ENCODE data around the gene PSMB8.
A peak's percentile ranks its signal among the peaks of the same experiment; 100 is the strongest.

The PSMB8 gene

DNA sequence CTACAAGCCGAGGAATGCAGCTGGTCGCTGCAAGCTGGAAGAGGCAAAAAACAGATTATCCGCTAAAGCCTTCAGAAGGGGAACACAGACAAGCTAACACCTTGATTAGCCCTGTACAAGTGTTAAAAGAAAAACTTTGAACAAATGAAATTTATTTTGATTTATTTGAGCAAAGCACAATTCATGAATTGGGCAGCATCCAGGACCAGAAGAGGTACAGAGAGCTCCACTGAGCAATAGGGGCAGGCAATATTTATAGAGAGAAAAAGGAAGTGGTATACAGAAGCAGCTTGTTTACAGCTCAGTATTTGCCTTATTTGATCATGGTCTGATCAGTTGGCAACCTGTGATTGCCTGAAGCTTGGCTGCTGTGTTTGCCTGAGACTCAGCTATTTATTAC is 44.7 kb downstream of the PSMB8 start:
- no peak for DNase-seq (ENCODE audit: low read depth in 2 of 2)

DNA sequence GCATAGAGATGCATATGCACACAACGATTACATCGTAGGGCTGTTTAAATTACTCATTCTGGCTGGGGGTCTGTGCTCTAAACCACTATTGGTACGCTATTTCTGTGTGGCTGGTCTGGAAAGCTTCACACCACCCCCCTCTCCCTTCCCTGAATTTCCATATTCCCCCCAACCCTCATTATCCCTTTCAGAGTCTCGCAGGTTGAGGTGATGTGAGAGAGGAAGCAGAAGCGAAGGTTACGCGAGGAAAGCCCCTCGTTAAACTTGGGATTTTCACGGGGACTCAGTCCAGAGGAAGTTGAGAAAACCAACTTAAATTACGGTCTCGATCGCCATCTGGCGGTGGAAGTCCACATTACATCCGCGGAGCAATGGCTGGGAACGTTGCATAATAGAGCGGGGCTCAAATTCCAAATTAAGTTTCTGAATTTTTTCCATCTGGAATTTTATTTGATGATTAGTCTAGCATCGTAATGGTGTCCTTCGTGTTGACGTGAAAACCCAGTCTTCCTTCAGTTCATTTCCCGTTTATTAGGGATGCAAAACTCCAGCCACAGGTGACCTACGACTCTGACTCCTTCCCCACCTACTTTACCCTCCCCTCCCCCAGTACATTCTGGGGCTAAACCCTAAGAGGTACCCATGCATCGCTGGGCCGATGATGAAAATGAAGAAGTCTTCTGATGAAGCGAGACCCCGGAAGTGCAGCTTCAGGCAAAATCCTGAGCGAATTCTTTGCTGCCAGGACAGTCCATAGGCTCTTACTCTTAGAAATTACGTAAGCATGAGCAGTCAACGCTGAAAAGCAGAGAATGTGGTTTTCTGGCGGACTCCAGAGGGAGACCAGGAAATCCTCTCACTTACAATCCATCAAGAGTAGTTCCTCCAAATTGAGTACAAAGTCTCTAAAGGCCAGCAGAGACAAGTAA is 46.7 kb downstream of the PSMB8 start:
- peak; percentile 39 to 49 for DNase-seq (ENCODE audit: low read depth in 2 of 2)

DNA sequence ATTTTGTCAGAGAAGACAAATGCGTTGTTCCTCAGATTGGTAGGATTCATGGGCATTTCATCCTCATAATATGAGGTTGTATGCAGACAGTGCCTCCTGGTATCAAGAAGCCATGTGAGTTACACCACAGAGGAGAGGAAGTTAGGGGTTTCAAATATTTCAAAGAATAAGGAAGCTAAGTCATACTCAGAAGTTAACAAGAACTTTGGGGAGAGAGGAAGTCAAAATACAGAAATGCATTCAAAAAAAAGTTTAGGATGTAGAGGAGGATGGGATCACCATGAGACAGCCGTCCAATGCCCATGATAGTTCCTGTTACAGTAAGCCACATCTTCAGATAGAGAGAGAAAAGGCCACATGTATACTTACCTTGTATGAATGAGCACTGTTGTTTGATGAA is 49.3 kb downstream of the PSMB8 start:
- no peak for DNase-seq (ENCODE audit: low read depth in 2 of 2)

DNA sequence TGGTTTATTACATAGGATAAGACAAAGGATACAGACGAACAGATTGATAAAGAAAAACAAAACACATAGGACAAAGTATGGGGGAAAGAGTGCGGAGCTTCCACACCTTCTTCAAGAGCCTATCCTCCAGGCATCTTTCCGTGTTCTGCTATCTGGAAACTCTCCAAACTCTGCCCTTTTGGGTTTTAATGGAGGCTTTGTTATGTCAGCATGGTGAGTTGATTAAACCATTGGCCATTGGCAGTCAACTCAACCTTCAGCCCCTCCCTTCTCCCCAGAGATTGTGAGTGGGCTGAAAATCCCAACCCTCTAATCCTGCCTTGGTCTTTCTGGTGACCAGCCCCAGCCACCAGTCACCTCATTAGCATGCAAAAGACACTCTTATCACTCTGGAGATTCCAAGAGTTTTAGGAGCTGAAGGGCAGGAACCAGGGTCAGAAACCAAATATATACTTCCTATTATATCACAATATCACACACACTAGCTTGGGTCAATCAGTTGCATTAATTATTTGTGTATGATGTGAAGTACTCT is 50.9 kb downstream of the PSMB8 start:
- DNase-seq (ENCODE audit: low read depth in 2 of 2) = no peak

Measured in fibroblast of skin of left quadriceps (primary cell).